Psoas muscle (tissue), 8 donors: Measurements from ENCODE around the gene WDR82. TPM values are rescaled to one million over a fixed set of nuclear protein-coding genes. Genes with fewer than 3 reads are reported as not detected.

Source experiments
- ATAC-seq, 4 donors: fragments of 200-7000 bp; cut with Tn5 transposase; one replicate each; pipeline ENCODE4 v1.9.1; 2020; ENCODE audit warnings: moderate library complexity in 3 of 4, mild to moderate bottlenecking in 2 of 4
- DNase-seq, 2 donors: peaks; one replicate each; pipeline ENCODE4 v3.0.0-alpha.2; 2020
- H3K27ac ChIP-seq: fragments of 200-600 bp; one replicate; pipeline ENCODE4 v1.8.0; 2022
- H3K27me3 ChIP-seq, 3 donors: fragments of 200-600 bp in 1 of 3; one replicate each; pipeline versions ENCODE4 v1.6.1 to v1.8.0; 2013 to 2022; ENCODE audit warnings: low read length in 2 of 3, mild to moderate bottlenecking in 2 of 3, moderate library complexity in 1 of 3; ENCODE audit not compliant: insufficient read depth in 3 of 3
- H3K36me3 ChIP-seq, 2 donors: fragments of 200-600 bp in 1 of 2; one replicate each; pipeline versions ENCODE4 v1.6.1 to v1.8.0; 2013 to 2022; ENCODE audit warnings: low read depth in 1 of 2, mild to moderate bottlenecking in 1 of 2, moderate library complexity in 1 of 2; ENCODE audit not compliant: insufficient read depth in 1 of 2
- H3K4me1 ChIP-seq: fragments of 200-600 bp; one replicate; pipeline ENCODE4 v1.8.0; 2022
- H3K4me3 ChIP-seq: fragments of 200-600 bp; one replicate; pipeline ENCODE4 v1.8.0; 2022; ENCODE audit warnings: mild to moderate bottlenecking
- H3K9me3 ChIP-seq: fragments of 200-600 bp; one replicate; pipeline ENCODE4 v1.8.0; 2022
- WGBS, 3 donors: extraction: QIAGEN DNeasy Blood & Tissue Kit; methylation state at CpG; one replicate each; pipeline versions ENCODE4 v1.1.6 to v1.1.7; 2013; 5-methylcytosine and 5-hydroxymethylcytosine counted together
- intact Hi-C, 2 donors: fragments of 100-400 bp; cut with DNase I; formaldehyde crosslinking; loops; one replicate each; pipeline versions ENCODE4 v1.11.0 to v1.14.2; 2022
- polyA plus RNA-seq, 3 donors: library from polyadenylated mRNA; stranded (reverse); fragments of 200-250 nt; gene quantifications; one replicate each; pipeline ENCODE4 v1.2.3, GENCODE V29; 2013
- total RNA-seq, 4 donors: library from RNA; stranded (reverse); fragmentation: NEBNext Ultra II Directional in 2 of 4; extraction: Animal tissue kit (Norgen Biotek cat#: 25700) in 2 of 4; gene quantifications; one replicate each; pipeline versions ENCODE4 v1.2.1 to v1.2.4, GENCODE V29; 2021 to 2023
- TF ChIP-seq, protein P1 (sequence below): fragments of 200-600 bp; IDR thresholded peaks from one replicate; pipeline ENCODE4 v1.8.0; 2022; ENCODE audit warnings: antibody characterized with exemption
- donor health status: healthy with polysubstance abuse.
- donor health status: DM: no; HTN: no; CAD: no; lungs with moderate emphysema.
- donor health status: Bipolar disorder and iron deficiency.
- donor health status: healthy.
- donor health status: DM: yes; HTN: yes; CAD: no.
- donor health status: DM: no; HTN: no; CAD: no.
- donor health status: DM: no; HTN: no; CAD: no.
- donor health status: DM: yes; HTN: yes; CAD: no.

WDR82 gene
- total and polyA plus RNA-seq, 7 donors: 46.1 to 96.7 (median 84.0) TPM

DNA sequence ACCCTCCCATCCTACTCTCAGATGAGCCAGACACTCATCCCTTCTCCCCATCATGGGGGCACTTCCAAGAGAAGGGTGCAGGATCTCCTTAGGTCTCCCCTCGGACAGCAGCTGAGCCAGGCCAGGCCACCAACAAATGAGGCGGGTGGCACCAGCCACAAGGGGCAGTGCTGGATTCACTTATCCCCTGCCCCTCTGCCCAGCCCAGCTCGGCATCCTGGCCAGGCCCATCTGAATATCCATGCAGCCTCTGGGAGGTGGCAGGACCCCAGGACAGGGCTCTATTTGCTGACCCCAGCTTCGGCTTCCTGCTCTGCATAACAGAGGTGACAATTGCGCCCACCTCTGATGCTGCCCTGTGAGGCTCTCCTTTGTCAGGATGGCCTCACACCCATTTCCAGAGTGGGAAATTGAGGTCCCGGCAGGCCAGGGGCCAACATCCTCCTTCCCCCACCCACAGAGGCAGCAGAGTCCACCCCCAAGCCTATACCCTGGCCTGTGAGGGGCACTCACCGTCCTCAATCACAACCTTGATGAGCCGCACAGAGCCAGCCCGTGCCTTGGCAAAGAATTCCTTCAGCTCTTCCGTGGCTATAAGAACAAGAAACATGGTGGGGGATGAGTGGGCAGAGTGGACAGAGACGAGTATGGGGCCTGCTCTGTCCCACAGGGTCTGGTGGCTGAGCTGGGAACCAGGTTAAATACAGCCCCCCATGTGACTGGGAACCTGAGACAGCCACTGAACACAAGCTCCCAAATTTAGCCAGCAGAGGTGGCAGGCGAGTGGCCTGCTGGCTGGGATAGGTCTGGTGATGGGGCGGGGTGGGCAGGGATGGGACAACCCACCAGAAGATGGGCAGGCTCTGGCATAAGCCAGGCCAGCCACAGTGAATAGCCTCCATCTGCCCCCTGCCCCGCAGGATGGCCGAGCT is 43.7 kb downstream of the WDR82 start:
- WGBS, 3 donors: 42 to 52% (median 44%) methylated on average over 14 to 15 of the region's 15 CpGs
- peaks cover 57% of the 10 kb centered on the region for H3K4me1 ChIP-seq
- H3K9me3 ChIP-seq: no peaks in the 10 kb centered on the region
- H3K27me3 ChIP-seq: no peaks in the 10 kb centered on the region
- H3K27ac ChIP-seq: peak overlapping the region; percentile 94
- intact Hi-C loops: loop anchor here in 1 of 2 donors (5.0 kb wide), 1 partner anchor 43 kb away; the partner anchor contains the start of gene WDR82
- TF ChIP-seq, protein P1, sequence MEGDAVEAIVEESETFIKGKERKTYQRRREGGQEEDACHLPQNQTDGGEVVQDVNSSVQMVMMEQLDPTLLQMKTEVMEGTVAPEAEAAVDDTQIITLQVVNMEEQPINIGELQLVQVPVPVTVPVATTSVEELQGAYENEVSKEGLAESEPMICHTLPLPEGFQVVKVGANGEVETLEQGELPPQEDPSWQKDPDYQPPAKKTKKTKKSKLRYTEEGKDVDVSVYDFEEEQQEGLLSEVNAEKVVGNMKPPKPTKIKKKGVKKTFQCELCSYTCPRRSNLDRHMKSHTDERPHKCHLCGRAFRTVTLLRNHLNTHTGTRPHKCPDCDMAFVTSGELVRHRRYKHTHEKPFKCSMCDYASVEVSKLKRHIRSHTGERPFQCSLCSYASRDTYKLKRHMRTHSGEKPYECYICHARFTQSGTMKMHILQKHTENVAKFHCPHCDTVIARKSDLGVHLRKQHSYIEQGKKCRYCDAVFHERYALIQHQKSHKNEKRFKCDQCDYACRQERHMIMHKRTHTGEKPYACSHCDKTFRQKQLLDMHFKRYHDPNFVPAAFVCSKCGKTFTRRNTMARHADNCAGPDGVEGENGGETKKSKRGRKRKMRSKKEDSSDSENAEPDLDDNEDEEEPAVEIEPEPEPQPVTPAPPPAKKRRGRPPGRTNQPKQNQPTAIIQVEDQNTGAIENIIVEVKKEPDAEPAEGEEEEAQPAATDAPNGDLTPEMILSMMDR: peak; percentile 41
- peaks cover 0 to 33% of the 10 kb centered on the region in 2 donors for H3K36me3 ChIP-seq
- ATAC-seq: peak; percentile 44 to 66 (median 60)
- DNase-seq: peak; percentile 50 to 83
- H3K4me3 ChIP-seq: peak overlapping the region; percentile 72

GRCh38 chr3:52233968-52234367 is 44.5 kb downstream of the WDR82 start:
- H3K27me3 ChIP-seq: no peaks in the 10 kb centered on the region
- peak overlapping the region; percentile 72 for H3K4me3 ChIP-seq
- intact Hi-C loops: no loop called here
- no peaks in the 10 kb centered on the region for H3K9me3 ChIP-seq
- H3K27ac ChIP-seq: peak overlapping the region; percentile 94
- ATAC-seq (peak in 3 of 4 donors; percentile 6 to 35 (median 9)), DNase-seq (peak; percentile 33 to 79)
- WGBS, 3 donors: 21 to 43% (median 24%) methylated on average over 3 of the region's 3 CpGs
- H3K4me1 ChIP-seq: peaks cover 53% of the 10 kb centered on the region
- TF ChIP-seq, protein P1: no peak
- peaks cover 0 to 41% of the 10 kb centered on the region in 2 donors for H3K36me3 ChIP-seq

DNA sequence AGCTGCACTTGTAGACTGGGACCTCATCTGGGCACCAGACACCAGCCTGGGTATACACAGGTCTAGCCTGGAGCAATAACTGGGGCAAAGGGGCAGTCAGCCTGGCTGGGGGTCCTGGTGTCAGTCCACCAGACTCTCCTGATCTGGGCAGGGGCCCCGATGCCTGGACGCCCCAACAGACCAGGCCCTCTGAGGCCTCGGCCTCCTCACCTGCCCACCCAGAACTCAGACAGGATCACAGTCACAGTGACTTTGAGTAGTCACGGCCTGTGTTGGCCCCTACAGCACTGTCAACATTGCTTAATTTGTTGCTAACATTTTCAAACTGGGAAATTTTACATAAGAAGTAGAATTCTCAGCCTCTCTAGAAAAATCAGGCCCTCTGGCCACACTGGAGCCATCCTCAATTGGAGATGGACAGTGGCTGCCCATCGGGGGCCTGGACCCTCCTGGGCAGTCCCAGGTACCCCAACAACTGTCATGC is 45.3 kb downstream of the WDR82 start:
- no peak for ATAC-seq
- TF ChIP-seq, protein P1: no peak
- intact Hi-C loops: no loop called here
- H3K4me1 ChIP-seq: peaks cover 49% of the 10 kb centered on the region
- H3K9me3 ChIP-seq: no peaks in the 10 kb centered on the region
- 50 to 62% (median 61%) methylated on average over 5 of the region's 5 CpGs for WGBS, 3 donors
- H3K27me3 ChIP-seq: no peaks in the 10 kb centered on the region
- DNase-seq: peak; percentile 14 to 39
- H3K27ac ChIP-seq: peak overlapping the region; percentile 94
- H3K4me3 ChIP-seq: peak overlapping the region; percentile 72
- peaks cover 0 to 50% of the 10 kb centered on the region in 2 donors for H3K36me3 ChIP-seq

DNA sequence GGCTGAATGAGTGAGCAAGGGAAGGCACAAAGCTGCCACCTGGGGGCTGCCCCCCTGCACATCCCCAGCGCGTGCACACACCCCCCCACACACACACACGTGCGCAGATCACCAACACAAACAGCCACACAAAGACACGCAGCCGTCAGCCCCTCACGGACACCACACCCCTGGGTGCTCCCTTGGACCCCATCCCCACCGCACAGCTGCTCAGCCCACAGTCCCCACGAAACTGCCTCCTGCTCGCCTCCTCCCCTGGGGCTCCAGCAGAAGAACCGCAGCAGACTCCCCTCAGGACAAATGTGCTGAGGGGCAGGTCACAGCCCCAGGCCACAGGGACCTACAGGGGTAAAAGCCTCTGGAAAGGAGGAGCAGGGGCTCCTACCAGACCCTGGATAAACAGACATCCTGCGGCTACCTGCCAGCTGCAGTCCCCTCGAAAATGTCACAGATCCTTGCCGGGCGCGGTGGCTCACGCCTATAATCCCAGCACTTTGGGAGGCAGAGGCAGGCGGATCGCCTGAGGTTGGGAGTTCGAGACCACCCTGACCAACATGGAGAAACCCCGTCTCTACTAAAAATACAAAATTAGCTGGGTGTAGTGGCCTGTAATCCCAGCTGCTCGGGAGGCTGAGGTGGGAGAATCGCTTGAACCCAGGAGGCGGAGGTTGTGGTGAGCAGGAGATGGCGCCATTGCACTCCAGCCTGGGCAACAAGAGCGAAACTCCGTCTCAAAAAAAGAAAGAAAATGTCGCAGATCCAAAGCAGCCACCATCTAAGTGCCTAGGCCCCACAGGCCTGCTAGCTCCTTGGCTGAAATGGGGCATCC is 46.0 kb downstream of the WDR82 start:
- Histone ChIP-seq H3K4me1 (peaks cover 42% of the 10 kb centered on the region), H3K9me3 (no peaks in the 10 kb centered on the region), H3K27ac (peak overlapping the region; percentile 94), H3K27me3 (no peaks in the 10 kb centered on the region), H3K4me3 (peak overlapping the region; percentile 72), H3K36me3 (peaks cover 0 to 56% of the 10 kb centered on the region in 2 donors)
- TF ChIP-seq, protein P1: peak; percentile 23
- WGBS, 3 donors: 64 to 71% (median 68%) methylated on average over 28 of the region's 28 CpGs
- DNase-seq: peak; percentile 13 to 53
- intact Hi-C loops: loop anchor here in 1 of 2 donors (1.0 kb wide), 1 partner anchor 105 kb away; no protein-coding TSS in a partner anchor
- no peak for ATAC-seq
